ENCODE results near the gene KCNQ1OT1.

DNA sequence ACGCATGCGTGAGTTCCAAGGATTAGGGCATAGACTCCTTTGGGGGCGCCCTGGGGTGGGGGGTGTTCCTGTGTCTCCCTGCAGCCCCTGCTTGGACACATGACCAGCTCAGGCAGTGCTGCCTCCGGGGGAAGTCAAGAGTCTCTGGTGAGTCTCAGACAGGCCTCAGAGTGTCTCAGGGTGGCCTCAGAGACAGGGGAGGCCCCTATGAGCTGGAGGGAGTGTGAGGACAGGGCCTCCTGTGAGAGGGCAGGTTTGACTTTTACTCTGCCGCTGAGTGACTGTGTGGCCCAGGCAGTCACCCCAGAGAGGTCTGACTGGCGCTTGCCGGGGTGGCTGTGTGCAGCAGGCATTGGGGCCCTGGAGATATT is 41.2 kb upstream of the KCNQ1OT1 start:
- TF ChIP-seq POLR2A (IDR thresholded peaks at IDR 0.05), result no peak
- TF ChIP-seq CTCF (IDR thresholded peaks at IDR 0.05), result no peak
- no peak for TF ChIP-seq EP300 (IDR thresholded peaks at IDR 0.05)
- TF ChIP-seq POLR2AphosphoS5 (IDR thresholded peaks at IDR 0.05), result no peak
